Activated naive CD4-positive, alpha-beta T cell treated with anti-CD3 and anti-CD28 coated beads, Interleukin-2, amount 10 ng/mL, durations not matched to agents 7 days and 5 days (primary cell): ENCODE data around the gene NACAD.

ENCODE experiments used
- CTCF ChIA-PET: fragments of 350-600 bp; sonication (Branson Sonifier 250); formaldehyde crosslinking; loops from one replicate; lab custom pipeline; 2021; ENCODE audit warnings: antibody characterized with exemption; lab: Charles Lee
- DNase-seq: peaks from one replicate; pipeline ENCODE4 v3.0.0-alpha.2; 2020
- H3K27ac Mint-ChIP-seq: one replicate; pipeline ENCODE4 v1.8.0; 2021; ENCODE audit warnings: mild to moderate bottlenecking, moderate library complexity, mixed read lengths
- H3K27me3 Mint-ChIP-seq: one replicate; pipeline ENCODE4 v1.8.0; 2021; ENCODE audit warnings: mild to moderate bottlenecking, mixed read lengths
- H3K36me3 Mint-ChIP-seq: one replicate; pipeline ENCODE4 v1.8.0; 2021; ENCODE audit warnings: mixed read lengths
- H3K4me1 Mint-ChIP-seq: one replicate; pipeline ENCODE4 v1.8.0; 2021; ENCODE audit warnings: mixed read lengths
- H3K4me3 Mint-ChIP-seq: one replicate; pipeline ENCODE4 v1.8.0; 2021; ENCODE audit warnings: mild to moderate bottlenecking, moderate library complexity, mixed read lengths
- H3K9me3 Mint-ChIP-seq: one replicate; pipeline ENCODE4 v1.8.0; 2021; ENCODE audit warnings: mixed read lengths

Gene NACAD

GRCh38 chr7:45071528-45071927 lies 17.2 kb downstream of the NACAD start:
- peaks cover 70% of the 10 kb centered on the region for H3K36me3 Mint-ChIP-seq
- CTCF ChIA-PET, result interaction anchor here (1.1 to 2.2 kb wide), 3 partner anchors 9 to 98 kb away, joined by 3 to 7 read pairs (median 5); no protein-coding TSS in a partner anchor
- no peak for DNase-seq
- H3K4me1 Mint-ChIP-seq, result peaks cover 21% of the 10 kb centered on the region
- no peaks in the 10 kb centered on the region for H3K27me3 Mint-ChIP-seq
- no peak overlapping the region for H3K4me3 Mint-ChIP-seq
- H3K27ac Mint-ChIP-seq, result peak overlapping the region; percentile 43
- H3K9me3 Mint-ChIP-seq, result no peaks in the 10 kb centered on the region

- Mint-ChIP-seq H3K27ac (no peak overlapping the region), H3K27me3 (no peaks in the 10 kb centered on the region), H3K36me3 (peaks cover 75% of the 10 kb centered on the region), H3K4me1 (peaks cover 31% of the 10 kb centered on the region), H3K9me3 (no peaks in the 10 kb centered on the region), H3K4me3 (no peak overlapping the region)
- CTCF ChIA-PET, result interaction anchor here (1.2 to 2.2 kb wide), 3 partner anchors 10 to 97 kb away, joined by 5 to 8 read pairs (median 7); no protein-coding TSS in a partner anchor
- no peak for DNase-seq
Measured at GRCh38 chr7:45070254-45070642, 18.5 kb downstream of the NACAD start.

GRCh38 chr7:45069444-45070253 lies 19.1 kb downstream of the NACAD start:
- DNase-seq, result no peak
- Mint-ChIP-seq H3K27me3 (no peaks in the 10 kb centered on the region), H3K27ac (peak overlapping the region; percentile 45), H3K36me3 (peaks cover 76% of the 10 kb centered on the region), H3K4me1 (peaks cover 31% of the 10 kb centered on the region), H3K9me3 (no peaks in the 10 kb centered on the region), H3K4me3 (no peak overlapping the region)
- CTCF ChIA-PET, result interaction anchor here (2.0 to 2.2 kb wide), 2 partner anchors 65 to 96 kb away, joined by 5 to 8 read pairs; no protein-coding TSS in a partner anchor

- DNase-seq, result no peak
- peaks cover 78% of the 10 kb centered on the region for H3K36me3 Mint-ChIP-seq
- H3K27ac Mint-ChIP-seq, result peak overlapping the region; percentile 76
- H3K27me3 Mint-ChIP-seq, result no peaks in the 10 kb centered on the region
- CTCF ChIA-PET, result no interaction called here
- no peaks in the 10 kb centered on the region for H3K9me3 Mint-ChIP-seq
- peaks cover 36% of the 10 kb centered on the region for H3K4me1 Mint-ChIP-seq
- no peak overlapping the region for H3K4me3 Mint-ChIP-seq
Measured at GRCh38 chr7:45068236-45069023, 20.3 kb downstream of the NACAD start.

GRCh38 chr7:45067582-45067981 lies 21.2 kb downstream of the NACAD start:
- Mint-ChIP-seq H3K36me3 (peaks cover 75% of the 10 kb centered on the region), H3K9me3 (no peaks in the 10 kb centered on the region), H3K4me3 (no peak overlapping the region), H3K27ac (peak overlapping the region; percentile 24), H3K27me3 (no peaks in the 10 kb centered on the region), H3K4me1 (peaks cover 38% of the 10 kb centered on the region)
- no peak for DNase-seq
- CTCF ChIA-PET, result no interaction called here

GRCh38 chr7:45066409-45066808 lies 22.4 kb downstream of the NACAD start:
- Mint-ChIP-seq H3K36me3 (peaks cover 75% of the 10 kb centered on the region), H3K27ac (no peak overlapping the region), H3K27me3 (no peaks in the 10 kb centered on the region), H3K4me3 (no peak overlapping the region), H3K9me3 (no peaks in the 10 kb centered on the region), H3K4me1 (peaks cover 47% of the 10 kb centered on the region)
- DNase-seq, result no peak
- CTCF ChIA-PET, result no interaction called here

GRCh38 chr7:45065031-45065995 lies 23.5 kb downstream of the NACAD start:
- Mint-ChIP-seq H3K9me3 (no peaks in the 10 kb centered on the region), H3K4me1 (peaks cover 56% of the 10 kb centered on the region), H3K27ac (no peak overlapping the region), H3K4me3 (no peak overlapping the region), H3K36me3 (peaks cover 82% of the 10 kb centered on the region), H3K27me3 (no peaks in the 10 kb centered on the region)
- no peak for DNase-seq
- CTCF ChIA-PET, result no interaction called here

- Mint-ChIP-seq H3K9me3 (no peaks in the 10 kb centered on the region), H3K36me3 (peaks cover 78% of the 10 kb centered on the region), H3K27me3 (no peaks in the 10 kb centered on the region), H3K4me1 (peaks cover 62% of the 10 kb centered on the region), H3K27ac (no peak overlapping the region), H3K4me3 (no peak overlapping the region)
- no peak for DNase-seq
- CTCF ChIA-PET, result no interaction called here
Measured at GRCh38 chr7:45064047-45064725, 24.6 kb downstream of the NACAD start.

GRCh38 chr7:45061806-45062425 lies 26.9 kb downstream of the NACAD start:
- H3K36me3 Mint-ChIP-seq, result peaks cover 76% of the 10 kb centered on the region
- CTCF ChIA-PET, result no interaction called here
- no peaks in the 10 kb centered on the region for H3K27me3 Mint-ChIP-seq
- H3K4me1 Mint-ChIP-seq, result peaks cover 60% of the 10 kb centered on the region
- H3K9me3 Mint-ChIP-seq, result no peaks in the 10 kb centered on the region
- no peak for DNase-seq
- H3K27ac Mint-ChIP-seq, result no peak overlapping the region
- no peak overlapping the region for H3K4me3 Mint-ChIP-seq

GRCh38 chr7:45061352-45061751 lies 27.4 kb downstream of the NACAD start:
- no peak for DNase-seq
- peaks cover 74% of the 10 kb centered on the region for H3K36me3 Mint-ChIP-seq
- no peak overlapping the region for H3K4me3 Mint-ChIP-seq
- CTCF ChIA-PET, result no interaction called here
- no peaks in the 10 kb centered on the region for H3K27me3 Mint-ChIP-seq
- no peak overlapping the region for H3K27ac Mint-ChIP-seq
- peaks cover 56% of the 10 kb centered on the region for H3K4me1 Mint-ChIP-seq
- no peaks in the 10 kb centered on the region for H3K9me3 Mint-ChIP-seq

GRCh38 chr7:45060295-45060694 lies 28.5 kb downstream of the NACAD start:
- CTCF ChIA-PET, result no interaction called here
- Mint-ChIP-seq H3K9me3 (no peaks in the 10 kb centered on the region), H3K27me3 (no peaks in the 10 kb centered on the region), H3K4me3 (no peak overlapping the region), H3K27ac (no peak overlapping the region), H3K4me1 (peaks cover 48% of the 10 kb centered on the region), H3K36me3 (peaks cover 72% of the 10 kb centered on the region)
- no peak for DNase-seq

GRCh38 chr7:45057878-45058277 lies 30.9 kb downstream of the NACAD start:
- no peak for DNase-seq
- Mint-ChIP-seq H3K27me3 (no peaks in the 10 kb centered on the region), H3K36me3 (peaks cover 73% of the 10 kb centered on the region), H3K4me1 (peaks cover 53% of the 10 kb centered on the region), H3K27ac (no peak overlapping the region), H3K9me3 (no peaks in the 10 kb centered on the region), H3K4me3 (no peak overlapping the region)
- CTCF ChIA-PET, result no interaction called here
